ENCODE measurements around the gene PRKAG2. TPM values are rescaled to one million over a fixed set of nuclear protein-coding genes. Genes with fewer than 3 reads are reported as not detected.
A peak's percentile ranks its signal among the peaks of the same experiment; 100 is the strongest.

PRKAG2 gene
- total and polyA plus RNA-seq, 2 of the 13 experiments (the other 11 are each of a cell fraction or from before 2014, with no cell fraction given) = 0.90 to 1.3 TPM

GRCh38 chr7:151754142-151754590 lies 122.7 kb downstream of the PRKAG2 start (continued):
- TF ChIP-seq ZNF770 (CRISPR knock-in tag; IDR thresholded peaks at IDR 0.05) (no peak), NFAT5 (CRISPR knock-in tag; IDR thresholded peaks at IDR 0.05) (no peak), RBM39 (IDR thresholded peaks at IDR 0.05; ENCODE audit: low read depth, low read length, poor library complexity, severe bottlenecking) (no peak), HNF4A (CRISPR knock-in tag; IDR thresholded peaks at IDR 0.05) (0 out of 2 replicates have a peak, but pooled peaks have one; percentile 6), YY1 (IDR thresholded peaks at IDR 0.05; ENCODE audit: insufficient read depth, insufficient replicate concordance, low read depth, low read length) (peak; percentile 17), HINFP (CRISPR knock-in tag; IDR thresholded peaks at IDR 0.05; ENCODE audit: low read depth) (no peak), ZNF282 (IDR thresholded peaks at IDR 0.05; ENCODE audit: partially characterized antibody) (no peak), PATZ1 (CRISPR knock-in tag; IDR thresholded peaks at IDR 0.05) (0 out of 2 replicates have a peak, but pooled peaks have one; percentile 25), ELK4 (CRISPR knock-in tag; IDR thresholded peaks at IDR 0.05; ENCODE audit: borderline replicate concordance) (no peak), NBN (conservative IDR thresholded peaks at IDR 0.05) (no peak), ZNF530 (CRISPR knock-in tag; IDR thresholded peaks at IDR 0.05; ENCODE audit: low read depth) (no peak), ZFP1 (CRISPR knock-in tag; IDR thresholded peaks at IDR 0.05) (no peak), ZNF335 (CRISPR knock-in tag; IDR thresholded peaks at IDR 0.05) (no peak), ZFY (CRISPR knock-in tag; IDR thresholded peaks at IDR 0.05) (0 out of 2 replicates have a peak, but pooled peaks have one; percentile 35), HIC2 (CRISPR knock-in tag; IDR thresholded peaks at IDR 0.05; ENCODE audit: low read depth) (peak; percentile 70; the same call in 1 of the 2 replicates), ZNF12 (CRISPR knock-in tag; IDR thresholded peaks at IDR 0.05) (peak; percentile 34; the same call in 1 of the 2 replicates)
